K562 (cell line): Measurements from ENCODE around the gene GGA3. TPM values are rescaled to one million over a fixed set of nuclear protein-coding genes. Genes with fewer than 3 reads are reported as not detected.

Experiments
- ATF4 ChIP-seq: fragments of 450-650 bp; formaldehyde crosslinking; IDR thresholded peaks from 2 replicates; pipeline ENCODE4 v1.4.0; 2022; ENCODE audit warnings: mild to moderate bottlenecking, moderate library complexity
- CBX1 ChIP-seq: sonication (generic); IDR thresholded peaks from 2 replicates; pipeline ENCODE4 v1.6.1; 2016; ENCODE audit warnings: antibody characterized with exemption, low read depth, mild to moderate bottlenecking
- CBX2 ChIP-seq: fragments of 200-600 bp; sonication (generic); IDR thresholded peaks from one replicate; pipeline ENCODE4 v1.6.1; 2012; ENCODE audit warnings: mild to moderate bottlenecking, low read length, inconsistent platforms; ENCODE audit not compliant: insufficient read depth, poor library complexity, severe bottlenecking
- HMGXB4 ChIP-seq: sonication (generic); formaldehyde crosslinking; IDR thresholded peaks from 2 replicates; pipeline ENCODE4 v1.8.1; 2023; ENCODE audit warnings: mild to moderate bottlenecking, missing genetic modification reagents
- JUN ChIP-seq, 2 experiments: sonication (generic) in 1 of 2; formaldehyde crosslinking in 1 of 2; IDR thresholded peaks; 2 replicates each; pipeline versions ENCODE4 v1.6.1 to v1.8.0; 2012 to 2022; ENCODE audit warnings: borderline replicate concordance in 2 of 2, mild to moderate bottlenecking in 2 of 2, improper control_type of control experiment in 1 of 2, low read depth in 1 of 2, low read length in 1 of 2, missing genetic modification reagents in 1 of 2
- MEIS2 ChIP-seq: fragments of 450-650 bp; IDR thresholded peaks from 2 replicates; pipeline ENCODE4 v1.6.1; 2014; ENCODE audit warnings: mild to moderate bottlenecking; ENCODE audit not compliant: partially characterized antibody
- NR2C2 ChIP-seq, 2 experiments: fragments of 200-800 bp in 1 of 2; sonication (Bioruptor generic) in 1 of 2; sonication (generic) in 1 of 2; formaldehyde crosslinking in 1 of 2; IDR thresholded peaks; 2 replicates each; pipeline versions ENCODE4 v1.6.1 to v1.8.0; 2016 to 2022; ENCODE audit warnings: mild to moderate bottlenecking in 1 of 2, missing compliant biosample characterization in 1 of 2, missing genetic modification characterization in 1 of 2, missing genetic modification reagents in 1 of 2
- POLR2A ChIP-seq: fragments of 450-650 bp; conservative IDR thresholded peaks from 2 replicates; pipeline ENCODE4 v1.6.1; 2016
- PYGO2 ChIP-seq: fragments of 450-650 bp; IDR thresholded peaks from 2 replicates; pipeline ENCODE4 v1.6.1; 2016; ENCODE audit warnings: mild to moderate bottlenecking, missing genetic modification characterization, moderate library complexity, missing compliant biosample characterization
- THRAP3 ChIP-seq: fragments of 450-650 bp; IDR thresholded peaks from 2 replicates; pipeline ENCODE4 v1.6.1; 2016; ENCODE audit warnings: mild to moderate bottlenecking, inconsistent platforms, borderline replicate concordance
- ZBTB43 ChIP-seq: sonication (generic); formaldehyde crosslinking; IDR thresholded peaks from 2 replicates; pipeline ENCODE4 v1.8.0; 2023; ENCODE audit warnings: mild to moderate bottlenecking, missing genetic modification reagents
- ZNF165 ChIP-seq: fragments of 250-450 bp; sonication (Bioruptor Pico); IDR thresholded peaks from 2 replicates; pipeline ENCODE4 v1.4.0; 2020; ENCODE audit warnings: borderline replicate concordance
- ZNF232 ChIP-seq: sonication (generic); formaldehyde crosslinking; IDR thresholded peaks from 2 replicates; pipeline ENCODE4 v1.8.0; 2022; ENCODE audit warnings: mild to moderate bottlenecking, missing genetic modification reagents
- ZNF239 ChIP-seq: fragments of 250-450 bp; sonication (Bioruptor Pico); IDR thresholded peaks from 2 replicates; pipeline ENCODE4 v1.4.0; 2020; ENCODE audit warnings: mild to moderate bottlenecking
- ZNF436 ChIP-seq: fragments of 250-450, 450-650 bp; sonication (Bioruptor Pico); formaldehyde crosslinking; IDR thresholded peaks from 2 replicates; pipeline ENCODE4 v1.7.0; 2020; ENCODE audit warnings: mild to moderate bottlenecking
- ZNF77 ChIP-seq: fragments of 250-450 bp; sonication (Bioruptor Pico); IDR thresholded peaks from 2 replicates; pipeline ENCODE4 v1.5.0; 2020
- polyA plus RNA-seq, 8 experiments: library from polyadenylated mRNA; depleted of rRNA in 4 of 8; stranded (reverse) in 5 of 8; unstranded in 3 of 8; fragments of >200 nt; fragmentation: Nextera tagmentation in 2 of 8; fragmentation: Illumina TruSeq in 1 of 8; extraction: Ambion mirVana in 2 of 8; extraction: Trizol in 1 of 8; gene quantifications; 2 replicates each; pipeline versions ENCODE4 v1.2.1 to v1.2.3, GENCODE V29; 2011 to 2014; ENCODE audit warnings: inconsistent platforms in 1 of 8, missing spikeins in 1 of 8
- total RNA-seq, 7 experiments: library from RNA; depleted of rRNA in 6 of 7; stranded (reverse); fragments of >200 nt in 6 of 7; fragmentation: Illumina TruSeq in 2 of 7; extraction: Trizol in 2 of 7; gene quantifications; 2 replicates each; pipeline versions ENCODE4 v1.2.1 to v1.2.3, GENCODE V29; 2011 to 2021; ENCODE audit warnings: low replicate concordance in 1 of 7
- TF ChIP-seq, protein P1 (sequence below): fragments of 250-450 bp; sonication (Bioruptor Pico); IDR thresholded peaks from 2 replicates; pipeline ENCODE4 v1.9.0; 2021; ENCODE audit warnings: mild to moderate bottlenecking, inconsistent platforms
- TF ChIP-seq, protein P2 (sequence below), 3 experiments: IDR thresholded peaks in 2 of 3; conservative IDR thresholded peaks in 1 of 3; 2 replicates each; pipeline ENCODE4 v1.5.1; 2011 to 2012; ENCODE audit warnings: low read length in 3 of 3, mild to moderate bottlenecking in 3 of 3, control low read depth in 2 of 3, improper control_type of control experiment in 1 of 3, inconsistent platforms in 1 of 3, low read depth in 1 of 3, mixed read lengths in 1 of 3, moderate library complexity in 1 of 3; ENCODE audit not compliant: insufficient read depth in 2 of 3

Gene GGA3
- total and polyA plus RNA-seq, 9 of the 15 experiments (the other 6 are each of a cell fraction or from before 2014, with no cell fraction given): 5.7 to 64.9 (median 25.4) TPM

GRCh38 chr17:75260641-75261335 lies 618 bp downstream of the GGA3 start (continued):
- TF ChIP-seq ZNF232: peak; percentile 19; the same call in 1 of the 2 replicates
- no peak for TF ChIP-seq ZNF165 (CRISPR knock-in tag)
- no peak for TF ChIP-seq ZNF77 (CRISPR knock-in tag)
- TF ChIP-seq ATF4: no peak
- TF ChIP-seq ZBTB43 (CRISPR knock-in tag): 0 out of 2 replicates have a peak, but pooled peaks have one; percentile 59
- no peak for TF ChIP-seq MEIS2
- no peak for TF ChIP-seq ZNF239 (CRISPR knock-in tag)
- TF ChIP-seq JUN (IDR thresholded peaks at IDR 0.05; ENCODE audit: borderline replicate concordance, low read depth, low read length): no peak
- TF ChIP-seq JUN (CRISPR knock-in tag; IDR thresholded peaks at IDR 0.05; ENCODE audit: borderline replicate concordance): no peak
- TF ChIP-seq, protein P1, sequence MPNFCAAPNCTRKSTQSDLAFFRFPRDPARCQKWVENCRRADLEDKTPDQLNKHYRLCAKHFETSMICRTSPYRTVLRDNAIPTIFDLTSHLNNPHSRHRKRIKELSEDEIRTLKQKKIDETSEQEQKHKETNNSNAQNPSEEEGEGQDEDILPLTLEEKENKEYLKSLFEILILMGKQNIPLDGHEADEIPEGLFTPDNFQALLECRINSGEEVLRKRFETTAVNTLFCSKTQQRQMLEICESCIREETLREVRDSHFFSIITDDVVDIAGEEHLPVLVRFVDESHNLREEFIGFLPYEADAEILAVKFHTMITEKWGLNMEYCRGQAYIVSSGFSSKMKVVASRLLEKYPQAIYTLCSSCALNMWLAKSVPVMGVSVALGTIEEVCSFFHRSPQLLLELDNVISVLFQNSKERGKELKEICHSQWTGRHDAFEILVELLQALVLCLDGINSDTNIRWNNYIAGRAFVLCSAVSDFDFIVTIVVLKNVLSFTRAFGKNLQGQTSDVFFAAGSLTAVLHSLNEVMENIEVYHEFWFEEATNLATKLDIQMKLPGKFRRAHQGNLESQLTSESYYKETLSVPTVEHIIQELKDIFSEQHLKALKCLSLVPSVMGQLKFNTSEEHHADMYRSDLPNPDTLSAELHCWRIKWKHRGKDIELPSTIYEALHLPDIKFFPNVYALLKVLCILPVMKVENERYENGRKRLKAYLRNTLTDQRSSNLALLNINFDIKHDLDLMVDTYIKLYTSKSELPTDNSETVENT (CRISPR knock-in tag): no peak; the same call in 1 of the 2 replicates
- no peak for TF ChIP-seq CBX2
- no peak for TF ChIP-seq POLR2A
- TF ChIP-seq ZNF436 (CRISPR knock-in tag): no peak
- TF ChIP-seq, protein P2, sequence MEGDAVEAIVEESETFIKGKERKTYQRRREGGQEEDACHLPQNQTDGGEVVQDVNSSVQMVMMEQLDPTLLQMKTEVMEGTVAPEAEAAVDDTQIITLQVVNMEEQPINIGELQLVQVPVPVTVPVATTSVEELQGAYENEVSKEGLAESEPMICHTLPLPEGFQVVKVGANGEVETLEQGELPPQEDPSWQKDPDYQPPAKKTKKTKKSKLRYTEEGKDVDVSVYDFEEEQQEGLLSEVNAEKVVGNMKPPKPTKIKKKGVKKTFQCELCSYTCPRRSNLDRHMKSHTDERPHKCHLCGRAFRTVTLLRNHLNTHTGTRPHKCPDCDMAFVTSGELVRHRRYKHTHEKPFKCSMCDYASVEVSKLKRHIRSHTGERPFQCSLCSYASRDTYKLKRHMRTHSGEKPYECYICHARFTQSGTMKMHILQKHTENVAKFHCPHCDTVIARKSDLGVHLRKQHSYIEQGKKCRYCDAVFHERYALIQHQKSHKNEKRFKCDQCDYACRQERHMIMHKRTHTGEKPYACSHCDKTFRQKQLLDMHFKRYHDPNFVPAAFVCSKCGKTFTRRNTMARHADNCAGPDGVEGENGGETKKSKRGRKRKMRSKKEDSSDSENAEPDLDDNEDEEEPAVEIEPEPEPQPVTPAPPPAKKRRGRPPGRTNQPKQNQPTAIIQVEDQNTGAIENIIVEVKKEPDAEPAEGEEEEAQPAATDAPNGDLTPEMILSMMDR (IDR thresholded peaks at IDR 0.05 in 2 of 3, conservative IDR thresholded peaks at IDR 0.05 in 1 of 3; ENCODE audit: insufficient read depth in 2 of 3, low read depth in 1 of 3, low read length in 3 of 3): peak in 2 of 3 experiments; percentile 16 to 18; a peak in 1 of 6 replicates
- TF ChIP-seq CBX1: no peak
- TF ChIP-seq HMGXB4 (CRISPR knock-in tag): 0 out of 2 replicates have a peak, but pooled peaks have one; percentile 64
- TF ChIP-seq THRAP3: no peak
- TF ChIP-seq PYGO2 (tag): no peak
- TF ChIP-seq NR2C2 (CRISPR knock-in tag; IDR thresholded peaks at IDR 0.05): no peak
- peak; percentile 75; the same call in 1 of the 2 replicates for TF ChIP-seq NR2C2 (tag; IDR thresholded peaks at IDR 0.05)
